HepG2 (cell line): ENCODE measurements around the gene ETHE1. TPM values are rescaled to one million over a fixed set of nuclear protein-coding genes. Genes with fewer than 3 reads are reported as not detected.

Source experiments
- CBX1 ChIP-seq: IDR thresholded peaks from one replicate; pipeline ENCODE4 v1.6.1; 2016; ENCODE audit warnings: antibody characterized with exemption, low read depth
- HMG20A ChIP-seq: IDR thresholded peaks from 2 replicates; pipeline ENCODE4 v1.6.1; 2016; ENCODE audit warnings: borderline replicate concordance
- HNRNPLL ChIP-seq: fragments of 200-400 bp; formaldehyde crosslinking; IDR thresholded peaks from 2 replicates; pipeline ENCODE4 v1.6.1; 2017; ENCODE audit warnings: mild to moderate bottlenecking, low read depth, low read length; ENCODE audit not compliant: poor library complexity, severe bottlenecking
- HOXA3 ChIP-seq: sonication (generic); formaldehyde crosslinking; IDR thresholded peaks from 2 replicates; pipeline ENCODE4 v1.5.0; 2020; ENCODE audit warnings: missing genetic modification reagents
- IRX3 ChIP-seq: sonication (generic); formaldehyde crosslinking; IDR thresholded peaks from 2 replicates; pipeline ENCODE4 v1.8.1; 2023; ENCODE audit warnings: mild to moderate bottlenecking, low read depth, missing genetic modification reagents, borderline replicate concordance
- NAIF1 ChIP-seq: sonication (generic); formaldehyde crosslinking; IDR thresholded peaks from 2 replicates; pipeline ENCODE4 v1.5.0; 2020; ENCODE audit warnings: mild to moderate bottlenecking, missing genetic modification reagents, borderline replicate concordance
- NR2C2 ChIP-seq: sonication (generic); formaldehyde crosslinking; IDR thresholded peaks from 2 replicates; pipeline ENCODE4 v1.4.0; 2020; ENCODE audit warnings: missing genetic modification reagents, mild to moderate bottlenecking, moderate library complexity, borderline replicate concordance
- POLR2G ChIP-seq: fragments of 200-400 bp; formaldehyde crosslinking; IDR thresholded peaks from 2 replicates; pipeline ENCODE4 v1.6.1; 2018; ENCODE audit warnings: mild to moderate bottlenecking, low read depth, low read length, moderate library complexity
- RBFOX2 ChIP-seq: fragments of 200-400 bp; formaldehyde crosslinking; IDR thresholded peaks from 2 replicates; pipeline ENCODE4 v1.6.1; 2017; ENCODE audit warnings: low read depth, mild to moderate bottlenecking, low read length
- U2AF2 ChIP-seq: fragments of 200-400 bp; formaldehyde crosslinking; IDR thresholded peaks from 2 replicates; pipeline ENCODE4 v1.6.1; 2017; ENCODE audit warnings: low read depth, mild to moderate bottlenecking, low read length
- ZNF367 ChIP-seq: sonication (generic); formaldehyde crosslinking; IDR thresholded peaks from 2 replicates; pipeline ENCODE4 v1.4.0; 2020; ENCODE audit warnings: missing genetic modification reagents, borderline replicate concordance
- ZNF777 ChIP-seq: sonication (generic); formaldehyde crosslinking; IDR thresholded peaks from 2 replicates; pipeline ENCODE4 v1.4.0; 2020; ENCODE audit warnings: missing genetic modification reagents
- ZNF891 ChIP-seq: sonication (generic); formaldehyde crosslinking; IDR thresholded peaks from 2 replicates; pipeline ENCODE4 v1.5.0; 2020; ENCODE audit warnings: mild to moderate bottlenecking, missing genetic modification reagents
- ZSCAN22 ChIP-seq: sonication (generic); formaldehyde crosslinking; IDR thresholded peaks from 2 replicates; pipeline ENCODE4 v1.4.0; 2020; ENCODE audit warnings: mild to moderate bottlenecking, missing genetic modification reagents
- polyA plus RNA-seq, 8 experiments: library from polyadenylated mRNA; depleted of rRNA in 3 of 8; stranded (reverse) in 7 of 8; unstranded in 1 of 8; fragments of >200 nt; fragmentation: Illumina TruSeq in 4 of 8; extraction: Trizol in 4 of 8; gene quantifications; 2 replicates each; pipeline versions ENCODE4 v1.2.1 to v1.2.3, GENCODE V29; 2011 to 2016; ENCODE audit warnings: low read depth in 4 of 8, missing spikeins in 1 of 8, mixed read lengths in 1 of 8; ENCODE audit not compliant: insufficient read depth in 1 of 8
- total RNA-seq, 5 experiments: library from RNA; depleted of rRNA; stranded (reverse); fragments of >200 nt; fragmentation: Illumina TruSeq; extraction: Trizol; gene quantifications; 2 replicates each; pipeline ENCODE4 v1.2.3, GENCODE V29; 2016; ENCODE audit warnings: low read depth in 1 of 5
- TF ChIP-seq, protein P1 (sequence below): sonication (generic); formaldehyde crosslinking; IDR thresholded peaks from 2 replicates; pipeline ENCODE4 v1.4.0; 2020; ENCODE audit warnings: missing genetic modification reagents, borderline replicate concordance
- TF ChIP-seq, protein P2 (sequence below): sonication (generic); formaldehyde crosslinking; IDR thresholded peaks from 2 replicates; pipeline ENCODE4 v1.4.0; 2020; ENCODE audit warnings: missing genetic modification reagents
- TF ChIP-seq, protein P3 (sequence below): sonication (generic); formaldehyde crosslinking; IDR thresholded peaks from 2 replicates; pipeline ENCODE4 v1.4.0; 2020; ENCODE audit warnings: missing genetic modification reagents
- TF ChIP-seq, protein P4 (sequence below): sonication (generic); formaldehyde crosslinking; conservative IDR thresholded peaks from 2 replicates; pipeline ENCODE4 v1.8.0; 2022; ENCODE audit warnings: low read depth, missing genetic modification reagents
- TF ChIP-seq, protein P5 (sequence below): sonication (generic); formaldehyde crosslinking; IDR thresholded peaks from 2 replicates; pipeline ENCODE4 v1.5.0; 2020; ENCODE audit warnings: mild to moderate bottlenecking, missing genetic modification reagents, moderate library complexity

The ETHE1 gene
- total and polyA plus RNA-seq, 2 of the 13 experiments (the other 11 are each of a cell fraction or from before 2014, with no cell fraction given) = 32.5 to 58.4 TPM

DNA sequence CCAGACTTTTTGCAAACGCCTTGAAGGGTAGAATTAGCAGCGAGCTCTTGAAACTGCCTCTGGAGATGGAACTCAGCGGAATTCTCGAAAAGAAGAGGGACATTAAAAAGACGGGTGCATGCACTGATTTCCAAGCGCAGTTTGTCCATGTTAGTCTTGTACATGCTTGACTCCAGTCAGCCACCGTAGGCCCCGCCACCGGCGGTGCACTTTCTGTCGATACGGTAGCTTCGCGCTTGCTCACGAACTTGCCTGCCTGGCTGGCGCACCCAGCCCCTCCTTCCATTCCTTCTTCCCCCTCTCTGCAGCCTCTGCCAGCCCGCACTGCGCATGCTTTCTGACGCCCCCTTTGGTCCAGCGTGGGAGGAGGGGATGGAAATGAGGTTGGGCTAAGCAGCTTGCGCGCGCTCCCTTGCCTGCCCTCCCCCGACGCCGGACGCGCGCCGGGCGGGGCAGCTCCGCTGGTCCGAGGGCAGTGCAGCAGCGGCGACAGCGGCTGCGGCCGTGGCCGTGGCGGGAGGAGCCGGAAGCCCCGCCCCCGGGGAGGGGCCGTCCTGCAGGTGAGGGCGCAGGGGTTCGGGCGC is 6.1 kb upstream of the ETHE1 start, which contains the start of gene ZNF575 (continued):
- TF ChIP-seq NAIF1 = peak; percentile 65; the same call in 1 of the 2 replicates
- TF ChIP-seq, protein P1, sequence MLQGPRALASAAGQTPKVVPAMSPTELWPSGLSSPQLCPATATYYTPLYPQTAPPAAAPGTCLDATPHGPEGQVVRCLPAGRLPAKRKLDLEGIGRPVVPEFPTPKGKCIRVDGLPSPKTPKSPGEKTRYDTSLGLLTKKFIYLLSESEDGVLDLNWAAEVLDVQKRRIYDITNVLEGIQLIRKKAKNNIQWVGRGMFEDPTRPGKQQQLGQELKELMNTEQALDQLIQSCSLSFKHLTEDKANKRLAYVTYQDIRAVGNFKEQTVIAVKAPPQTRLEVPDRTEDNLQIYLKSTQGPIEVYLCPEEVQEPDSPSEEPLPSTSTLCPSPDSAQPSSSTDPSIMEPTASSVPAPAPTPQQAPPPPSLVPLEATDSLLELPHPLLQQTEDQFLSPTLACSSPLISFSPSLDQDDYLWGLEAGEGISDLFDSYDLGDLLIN (CRISPR knock-in tag) = no peak
- TF ChIP-seq, protein P2, sequence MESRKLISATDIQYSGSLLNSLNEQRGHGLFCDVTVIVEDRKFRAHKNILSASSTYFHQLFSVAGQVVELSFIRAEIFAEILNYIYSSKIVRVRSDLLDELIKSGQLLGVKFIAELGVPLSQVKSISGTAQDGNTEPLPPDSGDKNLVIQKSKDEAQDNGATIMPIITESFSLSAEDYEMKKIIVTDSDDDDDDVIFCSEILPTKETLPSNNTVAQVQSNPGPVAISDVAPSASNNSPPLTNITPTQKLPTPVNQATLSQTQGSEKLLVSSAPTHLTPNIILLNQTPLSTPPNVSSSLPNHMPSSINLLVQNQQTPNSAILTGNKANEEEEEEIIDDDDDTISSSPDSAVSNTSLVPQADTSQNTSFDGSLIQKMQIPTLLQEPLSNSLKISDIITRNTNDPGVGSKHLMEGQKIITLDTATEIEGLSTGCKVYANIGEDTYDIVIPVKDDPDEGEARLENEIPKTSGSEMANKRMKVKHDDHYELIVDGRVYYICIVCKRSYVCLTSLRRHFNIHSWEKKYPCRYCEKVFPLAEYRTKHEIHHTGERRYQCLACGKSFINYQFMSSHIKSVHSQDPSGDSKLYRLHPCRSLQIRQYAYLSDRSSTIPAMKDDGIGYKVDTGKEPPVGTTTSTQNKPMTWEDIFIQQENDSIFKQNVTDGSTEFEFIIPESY (CRISPR knock-in tag) = peak; percentile 26; the same call in 1 of the 2 replicates
- TF ChIP-seq HOXA3 (CRISPR knock-in tag) = peak; percentile 43; the same call in 1 of the 2 replicates
- TF ChIP-seq IRX3 (CRISPR knock-in tag) = no peak
- peak; percentile 53 for TF ChIP-seq RBFOX2
- TF ChIP-seq NR2C2 (CRISPR knock-in tag) = no peak
- TF ChIP-seq ZSCAN22 (CRISPR knock-in tag) = peak; percentile 46; the same call in 1 of the 2 replicates
- no peak for TF ChIP-seq U2AF2
- TF ChIP-seq POLR2G = peak; percentile 38; the same call in 1 of the 2 replicates
- no peak for TF ChIP-seq ZNF891 (CRISPR knock-in tag)
- TF ChIP-seq CBX1 = no peak
- TF ChIP-seq HNRNPLL = peak; percentile 99
- TF ChIP-seq, protein P3, sequence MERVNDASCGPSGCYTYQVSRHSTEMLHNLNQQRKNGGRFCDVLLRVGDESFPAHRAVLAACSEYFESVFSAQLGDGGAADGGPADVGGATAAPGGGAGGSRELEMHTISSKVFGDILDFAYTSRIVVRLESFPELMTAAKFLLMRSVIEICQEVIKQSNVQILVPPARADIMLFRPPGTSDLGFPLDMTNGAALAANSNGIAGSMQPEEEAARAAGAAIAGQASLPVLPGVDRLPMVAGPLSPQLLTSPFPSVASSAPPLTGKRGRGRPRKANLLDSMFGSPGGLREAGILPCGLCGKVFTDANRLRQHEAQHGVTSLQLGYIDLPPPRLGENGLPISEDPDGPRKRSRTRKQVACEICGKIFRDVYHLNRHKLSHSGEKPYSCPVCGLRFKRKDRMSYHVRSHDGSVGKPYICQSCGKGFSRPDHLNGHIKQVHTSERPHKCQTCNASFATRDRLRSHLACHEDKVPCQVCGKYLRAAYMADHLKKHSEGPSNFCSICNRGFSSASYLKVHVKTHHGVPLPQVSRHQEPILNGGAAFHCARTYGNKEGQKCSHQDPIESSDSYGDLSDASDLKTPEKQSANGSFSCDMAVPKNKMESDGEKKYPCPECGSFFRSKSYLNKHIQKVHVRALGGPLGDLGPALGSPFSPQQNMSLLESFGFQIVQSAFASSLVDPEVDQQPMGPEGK (CRISPR knock-in tag) = 0 out of 2 replicates have a peak, but pooled peaks have one; percentile 27
- TF ChIP-seq, protein P4, sequence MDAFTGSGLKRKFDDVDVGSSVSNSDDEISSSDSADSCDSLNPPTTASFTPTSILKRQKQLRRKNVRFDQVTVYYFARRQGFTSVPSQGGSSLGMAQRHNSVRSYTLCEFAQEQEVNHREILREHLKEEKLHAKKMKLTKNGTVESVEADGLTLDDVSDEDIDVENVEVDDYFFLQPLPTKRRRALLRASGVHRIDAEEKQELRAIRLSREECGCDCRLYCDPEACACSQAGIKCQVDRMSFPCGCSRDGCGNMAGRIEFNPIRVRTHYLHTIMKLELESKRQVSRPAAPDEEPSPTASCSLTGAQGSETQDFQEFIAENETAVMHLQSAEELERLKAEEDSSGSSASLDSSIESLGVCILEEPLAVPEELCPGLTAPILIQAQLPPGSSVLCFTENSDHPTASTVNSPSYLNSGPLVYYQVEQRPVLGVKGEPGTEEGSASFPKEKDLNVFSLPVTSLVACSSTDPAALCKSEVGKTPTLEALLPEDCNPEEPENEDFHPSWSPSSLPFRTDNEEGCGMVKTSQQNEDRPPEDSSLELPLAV (CRISPR knock-in tag) = no peak
- TF ChIP-seq, protein P5, sequence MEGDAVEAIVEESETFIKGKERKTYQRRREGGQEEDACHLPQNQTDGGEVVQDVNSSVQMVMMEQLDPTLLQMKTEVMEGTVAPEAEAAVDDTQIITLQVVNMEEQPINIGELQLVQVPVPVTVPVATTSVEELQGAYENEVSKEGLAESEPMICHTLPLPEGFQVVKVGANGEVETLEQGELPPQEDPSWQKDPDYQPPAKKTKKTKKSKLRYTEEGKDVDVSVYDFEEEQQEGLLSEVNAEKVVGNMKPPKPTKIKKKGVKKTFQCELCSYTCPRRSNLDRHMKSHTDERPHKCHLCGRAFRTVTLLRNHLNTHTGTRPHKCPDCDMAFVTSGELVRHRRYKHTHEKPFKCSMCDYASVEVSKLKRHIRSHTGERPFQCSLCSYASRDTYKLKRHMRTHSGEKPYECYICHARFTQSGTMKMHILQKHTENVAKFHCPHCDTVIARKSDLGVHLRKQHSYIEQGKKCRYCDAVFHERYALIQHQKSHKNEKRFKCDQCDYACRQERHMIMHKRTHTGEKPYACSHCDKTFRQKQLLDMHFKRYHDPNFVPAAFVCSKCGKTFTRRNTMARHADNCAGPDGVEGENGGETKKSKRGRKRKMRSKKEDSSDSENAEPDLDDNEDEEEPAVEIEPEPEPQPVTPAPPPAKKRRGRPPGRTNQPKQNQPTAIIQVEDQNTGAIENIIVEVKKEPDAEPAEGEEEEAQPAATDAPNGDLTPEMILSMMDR (CRISPR knock-in tag) = 0 out of 2 replicates have a peak, but pooled peaks have one; percentile 2
- TF ChIP-seq ZNF777 (CRISPR knock-in tag) = peak; percentile 48; the same call in 1 of the 2 replicates
- no peak for TF ChIP-seq ZNF367
- TF ChIP-seq HMG20A = no peak
